ENCODE data around the gene SMC4.

Gene SMC4

DNA sequence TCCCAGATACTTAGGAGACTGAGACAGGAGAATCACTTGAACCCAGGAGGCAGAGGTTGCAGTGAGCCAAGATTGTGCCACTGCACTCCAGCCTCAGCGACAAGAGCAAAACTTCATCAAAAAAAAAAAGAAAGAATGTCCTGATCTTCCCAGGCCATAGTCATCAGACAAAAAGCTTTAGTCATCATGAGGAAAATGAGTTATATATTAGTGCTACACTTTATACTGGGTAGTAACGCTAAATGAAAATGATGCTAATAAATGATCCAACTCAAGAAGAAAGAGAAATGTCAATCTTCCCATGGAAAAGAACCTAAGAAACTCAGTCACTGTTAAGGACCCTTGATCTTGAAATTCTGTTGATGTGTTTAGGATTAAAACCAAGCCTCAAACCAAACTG, 76.4 kb downstream of the SMC4 start:
- no peaks in the 10 kb centered on the region for H3K27me3 ChIP-seq (ENCODE audit: control insufficient read depth in 1 of 2, insufficient read depth in 2 of 2, low read length in 2 of 2)
- H3K9me3 ChIP-seq (ENCODE audit: control insufficient read depth in 2 of 2, low read length in 2 of 2): no peaks in the 10 kb centered on the region
- H3K4me3 ChIP-seq (ENCODE audit: low read length in 2 of 2): no peak overlapping the region
- no peak overlapping the region for H3K27ac ChIP-seq (ENCODE audit: low read length)
- H3K4me1 ChIP-seq (ENCODE audit: control insufficient read depth, insufficient read depth, low read length): no peaks in the 10 kb centered on the region
- H3K36me3 ChIP-seq (ENCODE audit: control insufficient read depth in 2 of 2, insufficient read depth in 2 of 2, low read length in 2 of 2): no peaks in the 10 kb centered on the region
- no peak overlapping the region for H3K9ac ChIP-seq (ENCODE audit: low read length in 2 of 2)

- no peaks in the 10 kb centered on the region for H3K36me3 ChIP-seq (ENCODE audit: control insufficient read depth in 2 of 2, insufficient read depth in 2 of 2, low read length in 2 of 2)
- no peak overlapping the region for H3K27ac ChIP-seq (ENCODE audit: low read length)
- H3K9ac ChIP-seq (ENCODE audit: low read length in 2 of 2): no peak overlapping the region
- no peaks in the 10 kb centered on the region for H3K4me1 ChIP-seq (ENCODE audit: control insufficient read depth, insufficient read depth, low read length)
- no peaks in the 10 kb centered on the region for H3K9me3 ChIP-seq (ENCODE audit: control insufficient read depth in 2 of 2, low read length in 2 of 2)
- H3K4me3 ChIP-seq (ENCODE audit: low read length in 2 of 2): no peak overlapping the region
- H3K27me3 ChIP-seq (ENCODE audit: control insufficient read depth in 1 of 2, insufficient read depth in 2 of 2, low read length in 2 of 2): no peaks in the 10 kb centered on the region
These were observed 78.3 kb downstream of the SMC4 start for GRCh38 chr3:160477750-160478149.

DNA sequence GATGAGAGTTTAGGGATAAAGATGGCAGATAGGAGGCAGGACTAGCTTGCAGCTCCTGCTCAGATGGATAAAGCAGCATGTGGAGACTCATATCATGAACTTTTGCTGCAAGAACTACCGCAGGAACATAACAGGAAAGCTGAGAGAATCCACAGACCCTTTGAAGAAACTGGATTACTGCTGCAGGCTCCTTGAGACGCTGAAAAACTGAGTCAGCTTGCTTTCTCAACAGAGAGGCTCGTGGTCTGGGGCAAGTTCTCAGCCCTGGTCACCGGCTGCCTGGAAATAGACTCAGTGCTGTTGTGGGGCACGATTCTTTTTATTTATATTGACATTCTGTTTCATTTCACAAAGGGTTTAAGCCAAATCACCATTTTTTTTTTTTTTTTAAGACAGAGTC, 78.9 kb downstream of the SMC4 start:
- Histone ChIP-seq H3K9ac (ENCODE audit: low read length in 2 of 2) (no peak overlapping the region), H3K4me3 (ENCODE audit: low read length in 2 of 2) (no peak overlapping the region), H3K9me3 (ENCODE audit: control insufficient read depth in 2 of 2, low read length in 2 of 2) (no peaks in the 10 kb centered on the region), H3K4me1 (ENCODE audit: control insufficient read depth, insufficient read depth, low read length) (no peaks in the 10 kb centered on the region), H3K36me3 (ENCODE audit: control insufficient read depth in 2 of 2, insufficient read depth in 2 of 2, low read length in 2 of 2) (no peaks in the 10 kb centered on the region), H3K27me3 (ENCODE audit: control insufficient read depth in 1 of 2, insufficient read depth in 2 of 2, low read length in 2 of 2) (peaks cover under 1 to 2% of the 10 kb centered on the region in 2 donors), H3K27ac (ENCODE audit: low read length) (no peak overlapping the region)

- H3K27me3 ChIP-seq (ENCODE audit: control insufficient read depth in 1 of 2, insufficient read depth in 2 of 2, low read length in 2 of 2): peaks cover 2 to 5% of the 10 kb centered on the region in 2 donors
- H3K4me1 ChIP-seq (ENCODE audit: control insufficient read depth, insufficient read depth, low read length): no peaks in the 10 kb centered on the region
- no peak overlapping the region for H3K9ac ChIP-seq (ENCODE audit: low read length in 2 of 2)
- no peaks in the 10 kb centered on the region for H3K36me3 ChIP-seq (ENCODE audit: control insufficient read depth in 2 of 2, insufficient read depth in 2 of 2, low read length in 2 of 2)
- H3K9me3 ChIP-seq (ENCODE audit: control insufficient read depth in 2 of 2, low read length in 2 of 2): no peaks in the 10 kb centered on the region
- H3K4me3 ChIP-seq (ENCODE audit: low read length in 2 of 2): no peak overlapping the region
- H3K27ac ChIP-seq (ENCODE audit: low read length): no peak overlapping the region
These were observed 79.9 kb downstream of the SMC4 start for GRCh38 chr3:160479376-160479775.

- Histone ChIP-seq H3K4me1 (ENCODE audit: control insufficient read depth, insufficient read depth, low read length) (no peaks in the 10 kb centered on the region), H3K27me3 (ENCODE audit: control insufficient read depth in 1 of 2, insufficient read depth in 2 of 2, low read length in 2 of 2) (peaks cover 2 to 5% of the 10 kb centered on the region in 2 donors)
These were observed 81.5 kb downstream of the SMC4 start for GRCh38 chr3:160480931-160481330.

DNA sequence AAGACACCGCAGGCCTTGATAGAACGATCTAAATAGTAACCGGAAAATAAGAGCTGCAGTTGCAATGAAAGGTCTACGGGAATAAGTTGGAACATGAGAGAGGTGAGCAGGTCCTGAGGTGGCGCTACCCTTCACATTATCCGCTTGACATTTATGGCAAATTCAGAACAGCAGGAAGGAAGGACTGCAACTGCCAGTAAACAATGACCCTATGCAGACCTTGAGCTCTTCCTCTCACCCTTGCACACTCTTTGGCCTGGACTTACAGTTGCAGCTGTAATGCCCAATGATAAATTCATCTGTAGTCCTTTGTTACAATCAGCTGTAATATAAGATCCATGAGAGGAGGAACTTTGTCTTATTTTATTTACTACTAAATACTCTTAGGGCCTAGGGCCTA, 82.4 kb downstream of the SMC4 start:
- no peaks in the 10 kb centered on the region for H3K4me1 ChIP-seq (ENCODE audit: control insufficient read depth, insufficient read depth, low read length)
- no peak overlapping the region for H3K27ac ChIP-seq (ENCODE audit: low read length)
- no peaks in the 10 kb centered on the region for H3K36me3 ChIP-seq (ENCODE audit: control insufficient read depth in 2 of 2, insufficient read depth in 2 of 2, low read length in 2 of 2)
- no peaks in the 10 kb centered on the region for H3K9me3 ChIP-seq (ENCODE audit: control insufficient read depth in 2 of 2, low read length in 2 of 2)
- H3K4me3 ChIP-seq (ENCODE audit: low read length in 2 of 2): no peak overlapping the region
- no peak overlapping the region for H3K9ac ChIP-seq (ENCODE audit: low read length in 2 of 2)
- peaks cover 2 to 5% of the 10 kb centered on the region in 2 donors for H3K27me3 ChIP-seq (ENCODE audit: control insufficient read depth in 1 of 2, insufficient read depth in 2 of 2, low read length in 2 of 2)

More at GRCh38 chr3:160480931-160481330, 81.5 kb downstream of the SMC4 start:
- Histone ChIP-seq H3K36me3 (ENCODE audit: control insufficient read depth in 2 of 2, insufficient read depth in 2 of 2, low read length in 2 of 2) (no peaks in the 10 kb centered on the region), H3K9me3 (ENCODE audit: control insufficient read depth in 2 of 2, low read length in 2 of 2) (no peaks in the 10 kb centered on the region), H3K9ac (ENCODE audit: low read length in 2 of 2) (no peak overlapping the region), H3K27ac (ENCODE audit: low read length) (no peak overlapping the region), H3K4me3 (ENCODE audit: low read length in 2 of 2) (no peak overlapping the region)

DNA sequence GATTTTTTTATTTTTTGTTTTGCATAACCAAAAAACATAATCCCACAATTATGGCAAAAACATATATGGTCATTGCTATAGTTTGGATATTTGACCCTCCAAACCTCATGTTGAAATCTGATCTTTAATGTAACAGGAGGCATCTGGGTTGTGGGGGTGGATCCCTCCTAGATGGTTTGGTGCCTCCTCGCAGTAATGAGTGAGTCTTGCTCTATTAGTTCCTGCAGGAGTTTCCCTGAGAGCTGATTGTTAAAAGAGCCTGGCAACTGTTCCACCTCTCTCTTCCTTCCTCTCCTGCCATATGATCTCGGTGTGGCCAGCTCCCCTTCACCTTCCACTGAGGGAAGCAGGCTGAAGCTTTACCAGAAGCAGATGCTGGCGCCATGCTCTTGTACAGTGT, 83.3 kb downstream of the SMC4 start:
- Histone ChIP-seq H3K36me3 (ENCODE audit: control insufficient read depth in 2 of 2, insufficient read depth in 2 of 2, low read length in 2 of 2) (no peaks in the 10 kb centered on the region), H3K9ac (ENCODE audit: low read length in 2 of 2) (no peak overlapping the region), H3K9me3 (ENCODE audit: control insufficient read depth in 2 of 2, low read length in 2 of 2) (no peaks in the 10 kb centered on the region), H3K27ac (ENCODE audit: low read length) (no peak overlapping the region), H3K4me3 (ENCODE audit: low read length in 2 of 2) (no peak overlapping the region), H3K4me1 (ENCODE audit: control insufficient read depth, insufficient read depth, low read length) (no peaks in the 10 kb centered on the region), H3K27me3 (ENCODE audit: control insufficient read depth in 1 of 2, insufficient read depth in 2 of 2, low read length in 2 of 2) (peaks cover 2 to 5% of the 10 kb centered on the region in 2 donors)

Data from stomach smooth muscle (tissue), 2 donors.